Activated CD4-positive, alpha-beta memory T cell treated with anti-CD3 and anti-CD28 coated beads, Interleukin-2, amount 10 ng/mL, durations not matched to agents 7 days and 5 days (primary cell): ENCODE measurements around the gene APC2. TPM values are rescaled to one million over a fixed set of nuclear protein-coding genes. Genes with fewer than 3 reads are reported as not detected.

Experiments
- CTCF ChIA-PET: fragments of 350-600 bp; sonication (Branson Sonifier 250); formaldehyde crosslinking; loops from one replicate; lab custom pipeline; 2021; ENCODE audit warnings: antibody characterized with exemption, inconsistent platforms; lab: Charles Lee
- POLR2A ChIA-PET: fragments of 350-600 bp; sonication (Branson Sonifier 250); formaldehyde crosslinking; loops from one replicate; lab custom pipeline; 2021; ENCODE audit warnings: antibody characterized with exemption; lab: Charles Lee
- DNase-seq: peaks from one replicate; pipeline ENCODE4 v3.0.0-alpha.2; 2020
- H3K27ac Mint-ChIP-seq: one replicate; pipeline ENCODE4 v1.8.0; 2021; ENCODE audit warnings: mild to moderate bottlenecking, mixed read lengths
- H3K27me3 Mint-ChIP-seq: one replicate; pipeline ENCODE4 v1.8.0; 2021; ENCODE audit warnings: mixed read lengths
- H3K36me3 Mint-ChIP-seq: one replicate; pipeline ENCODE4 v1.8.0; 2021; ENCODE audit warnings: low read depth, mixed read lengths
- H3K4me1 Mint-ChIP-seq: one replicate; pipeline ENCODE4 v1.8.0; 2021; ENCODE audit warnings: mixed read lengths
- H3K4me3 Mint-ChIP-seq: one replicate; pipeline ENCODE4 v1.8.0; 2021; ENCODE audit warnings: mild to moderate bottlenecking, mixed read lengths
- H3K9me3 Mint-ChIP-seq: one replicate; pipeline ENCODE4 v1.8.0; 2021; ENCODE audit warnings: mixed read lengths
- total RNA-seq, 2 experiments: library from RNA; stranded (reverse); gene quantifications; one replicate each; pipeline ENCODE4 v1.2.3, GENCODE V29; 2021

APC2 gene
- under 1 TPM in 1 of 2 experiments, not detected in 1; 0.03 TPM for total RNA-seq

DNA sequence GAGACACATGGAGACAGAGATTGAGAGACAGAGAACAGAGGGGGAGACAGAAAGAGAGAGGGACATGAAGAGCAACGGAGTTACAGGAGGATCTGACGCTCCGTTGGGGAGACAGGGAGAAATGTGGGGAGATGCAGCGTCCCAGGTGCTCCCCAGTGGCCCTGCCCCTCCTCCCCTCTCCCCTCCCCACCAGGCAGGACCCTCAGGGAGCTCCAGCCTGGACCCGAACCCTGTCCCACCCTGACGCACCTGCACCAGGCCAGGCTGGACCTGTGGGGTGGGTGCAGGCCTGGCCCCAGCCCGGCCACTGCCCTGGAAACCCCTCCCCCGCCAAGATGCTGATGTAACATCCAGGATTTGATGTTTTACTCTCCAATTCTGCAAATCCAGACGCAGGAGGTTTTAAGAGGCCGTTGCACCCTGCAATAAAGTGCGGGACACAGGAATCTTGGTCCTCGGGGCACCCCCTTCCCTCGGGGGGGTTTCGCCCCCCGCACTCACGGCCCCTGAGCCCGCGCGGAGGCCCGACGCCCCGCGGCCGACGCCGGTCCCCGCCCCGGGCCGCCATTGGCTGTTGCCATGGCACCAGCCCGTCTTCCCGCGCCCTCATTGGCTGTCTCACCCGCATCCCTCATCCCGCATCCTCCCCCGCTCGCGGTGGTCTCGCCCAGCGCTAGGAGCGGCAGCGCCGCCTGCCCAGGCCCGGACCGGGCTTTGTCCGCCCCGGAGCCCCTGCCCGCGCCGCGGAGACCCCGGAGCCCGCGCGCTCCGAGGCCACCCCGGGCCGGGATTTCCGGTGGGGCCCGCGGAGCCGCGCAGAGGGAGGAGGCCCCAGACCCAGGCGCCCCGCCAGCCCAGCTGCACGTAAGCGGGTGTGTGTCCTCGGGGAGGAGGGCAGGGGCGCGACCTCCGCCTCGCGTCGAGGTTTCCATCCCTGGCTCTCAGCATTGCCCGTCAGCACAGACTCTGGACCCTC, at the start of gene APC2:
APC2 (plus strand) TSS at position 655 of the 976 bp plus-strand sequence. CDS start 2,881 bp downstream, outside the sequence.
- no peaks in the 10 kb centered on the region for H3K36me3 Mint-ChIP-seq
- no peaks in the 10 kb centered on the region for H3K9me3 Mint-ChIP-seq
- CTCF ChIA-PET = no interaction called here
- peak; percentile 33 for DNase-seq
- POLR2A ChIA-PET = interaction anchor here (1.4 kb wide), 1 partner anchor 19 kb away, joined by 3 read pairs; no protein-coding TSS in a partner anchor
- H3K4me3 Mint-ChIP-seq = no peak within 1 kb of the TSS
- H3K27me3 Mint-ChIP-seq = peaks cover 55% of the 10 kb centered on the region
- H3K4me1 Mint-ChIP-seq = peaks cover 23% of the 10 kb centered on the region
- no peak within 1 kb of the TSS for H3K27ac Mint-ChIP-seq

DNA sequence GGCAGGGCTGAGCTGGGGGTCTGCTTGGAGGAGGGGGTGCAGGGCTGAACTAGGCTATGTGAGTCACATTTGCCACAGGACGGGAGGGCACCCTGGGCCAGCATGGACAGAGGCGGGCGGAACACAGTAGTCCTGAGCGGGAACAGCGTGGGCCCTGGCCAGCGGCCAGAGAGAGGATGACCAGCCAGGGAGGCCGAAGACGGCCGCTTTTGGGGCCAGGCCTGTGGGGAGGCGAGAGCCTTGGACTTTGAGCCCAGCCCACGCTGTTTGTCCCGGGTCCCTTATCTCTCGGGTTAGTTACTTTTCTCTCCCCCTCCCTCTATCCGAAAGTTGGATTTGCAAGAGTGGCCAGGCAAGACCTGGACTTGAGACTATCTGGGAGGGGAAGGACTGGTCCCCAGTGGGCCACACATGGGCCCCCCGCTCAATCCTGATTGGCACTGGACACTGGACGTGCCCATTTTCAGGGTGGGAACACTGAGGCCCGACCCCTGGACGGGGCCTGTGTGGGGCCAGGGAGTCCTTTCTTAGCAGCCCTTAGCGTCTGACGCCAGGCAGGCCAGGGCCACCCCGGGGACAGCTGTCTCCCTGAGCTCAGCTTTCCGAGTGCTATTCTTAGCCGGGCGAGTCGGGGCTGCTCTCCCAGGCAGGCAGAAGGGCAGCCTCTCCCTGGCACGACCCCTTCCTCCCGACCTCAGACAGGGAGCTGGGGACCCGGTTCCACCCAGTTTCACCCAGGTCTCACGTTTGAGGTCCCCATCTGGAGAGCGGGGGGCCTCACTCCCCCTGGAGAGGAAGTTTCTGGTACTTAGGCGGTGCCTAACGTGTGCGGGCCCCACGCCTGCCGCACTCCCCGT, 49.4 kb upstream of the APC2 start:
- no peak for DNase-seq
- Mint-ChIP-seq H3K9me3 (no peaks in the 10 kb centered on the region), H3K4me1 (peaks cover 17% of the 10 kb centered on the region), H3K36me3 (no peaks in the 10 kb centered on the region), H3K27me3 (peaks cover 8% of the 10 kb centered on the region), H3K27ac (no peak overlapping the region), H3K4me3 (peak overlapping the region; percentile 66)
- POLR2A ChIA-PET = no interaction called here
- CTCF ChIA-PET = no interaction called here

- peaks cover 8% of the 10 kb centered on the region for H3K27me3 Mint-ChIP-seq
- CTCF ChIA-PET = no interaction called here
- H3K36me3 Mint-ChIP-seq = no peaks in the 10 kb centered on the region
- peak; percentile 63 for DNase-seq
- POLR2A ChIA-PET = no interaction called here
- H3K9me3 Mint-ChIP-seq = no peaks in the 10 kb centered on the region
- H3K4me1 Mint-ChIP-seq = peaks cover 14% of the 10 kb centered on the region
- no peak within 1 kb of the TSS for H3K27ac Mint-ChIP-seq
- H3K4me3 Mint-ChIP-seq = peak within 1 kb of the TSS; percentile 66
Observed at GRCh38 chr19:1401138-1401888, 48.6 kb upstream of the APC2 start, which contains the start of gene GAMT. TSS of gene GAMT (minus strand) at chr19:1401542. CDS start at chr19:1401476, 66 bp downstream.

- POLR2A ChIA-PET = no interaction called here
- Mint-ChIP-seq H3K4me1 (peaks cover 17% of the 10 kb centered on the region), H3K27me3 (peaks cover 8% of the 10 kb centered on the region), H3K9me3 (no peaks in the 10 kb centered on the region), H3K4me3 (peak overlapping the region; percentile 55), H3K36me3 (no peaks in the 10 kb centered on the region), H3K27ac (no peak overlapping the region)
- CTCF ChIA-PET = no interaction called here
- DNase-seq = no peak
Observed at GRCh38 chr19:1401889-1402217, 48.1 kb upstream of the APC2 start.

DNA sequence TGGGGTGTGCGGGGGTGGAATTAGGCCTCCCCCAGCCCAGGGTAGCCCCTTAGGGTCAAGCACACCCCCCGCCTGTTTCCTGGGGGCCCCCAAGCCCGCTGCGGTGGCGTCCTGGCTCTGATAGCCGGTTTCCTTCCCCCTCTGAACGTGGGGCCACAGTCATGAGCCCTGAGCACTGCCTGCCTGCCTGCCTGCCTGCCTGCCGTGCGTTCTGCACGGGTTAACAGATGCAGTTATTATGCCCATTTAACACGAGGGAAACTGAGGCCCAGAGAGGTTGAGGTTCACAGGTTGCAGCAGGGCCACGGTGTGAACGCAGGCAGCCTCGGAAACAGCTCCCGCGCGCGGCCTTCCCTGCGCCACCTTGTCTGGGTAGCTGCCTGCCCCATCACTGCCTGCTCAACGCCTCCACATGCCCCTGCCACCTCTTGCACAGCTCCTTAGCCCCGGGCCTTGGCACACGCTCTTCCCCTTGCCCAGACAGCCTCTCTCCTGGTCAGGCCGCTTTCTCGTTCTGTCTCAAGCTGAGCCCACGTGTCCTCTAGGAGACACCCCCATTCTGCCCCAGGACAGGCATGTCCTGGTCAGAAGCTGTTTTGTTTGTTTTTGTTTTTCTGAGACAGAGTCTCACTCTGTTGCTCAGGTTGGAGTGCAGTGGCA, 47.4 kb upstream of the APC2 start:
- POLR2A ChIA-PET = interaction anchor here (1.0 to 3.2 kb wide), 2 partner anchors 129 to 133 kb away, joined by 3 to 10 read pairs; partner anchors contain the start of gene CIRBP
- H3K27ac Mint-ChIP-seq = no peak overlapping the region

DNA sequence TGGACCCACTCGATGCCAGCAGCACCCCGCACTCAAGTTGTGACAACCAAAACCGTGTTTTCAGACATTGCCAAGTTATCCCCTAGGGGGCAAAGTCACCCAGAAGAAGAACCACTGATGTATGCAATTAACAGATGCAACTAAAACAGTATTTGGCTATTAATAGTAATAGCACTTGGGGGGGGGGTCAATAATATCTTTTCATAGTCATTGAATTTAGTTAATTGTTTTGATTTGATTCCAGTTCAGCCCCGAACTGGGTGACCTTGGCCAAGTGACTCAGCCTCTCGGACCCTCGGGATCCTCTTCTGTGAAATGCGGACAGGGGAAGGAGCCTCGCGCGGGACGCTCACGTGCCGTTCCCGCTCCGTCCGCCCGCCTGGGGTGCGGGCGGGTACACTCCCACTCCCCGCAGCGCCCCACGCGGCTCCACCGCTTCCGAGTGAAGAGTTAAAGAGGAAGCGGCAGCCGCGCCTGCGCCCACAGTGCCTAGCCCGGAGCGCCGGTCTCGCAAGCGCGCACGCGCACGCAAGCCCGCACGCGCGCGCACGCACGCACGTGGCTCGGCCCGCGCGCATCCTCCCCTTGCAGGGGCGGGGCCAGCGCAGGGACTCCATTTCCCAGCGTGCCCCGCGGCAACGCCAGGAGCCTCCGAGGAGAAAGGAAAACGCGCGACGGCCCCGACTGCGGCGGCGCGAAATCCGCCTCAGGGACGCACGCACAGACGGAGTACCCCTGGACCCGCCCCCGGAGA, 43.0 kb upstream of the APC2 start:
- Mint-ChIP-seq H3K27ac (peak overlapping the region; percentile 78), H3K4me3 (peak overlapping the region; percentile 75), H3K36me3 (peaks cover 26% of the 10 kb centered on the region), H3K9me3 (no peaks in the 10 kb centered on the region), H3K4me1 (peaks cover 48% of the 10 kb centered on the region), H3K27me3 (peaks cover 8% of the 10 kb centered on the region)
- DNase-seq = peak; percentile 100
- ChIA-PET POLR2A (no interaction called here), CTCF (no interaction called here)

More for the DNA sequence above, 47.4 kb upstream of the APC2 start:
- CTCF ChIA-PET = interaction anchor here (1.0 kb wide), 1 partner anchor 146 kb away, joined by 3 read pairs; no protein-coding TSS in a partner anchor
- Mint-ChIP-seq H3K4me3 (peak overlapping the region; percentile 46), H3K9me3 (no peaks in the 10 kb centered on the region), H3K36me3 (no peaks in the 10 kb centered on the region), H3K27me3 (peaks cover 8% of the 10 kb centered on the region), H3K4me1 (peaks cover 19% of the 10 kb centered on the region)
- no peak for DNase-seq

- H3K4me1 Mint-ChIP-seq = peaks cover 52% of the 10 kb centered on the region
Observed at GRCh38 chr19:1407528-1408299, 42.2 kb upstream of the APC2 start, which contains the start of gene DAZAP1. TSS of gene DAZAP1 (plus strand) at chr19:1407586. CDS start at chr19:1407774, 188 bp downstream.

DNA sequence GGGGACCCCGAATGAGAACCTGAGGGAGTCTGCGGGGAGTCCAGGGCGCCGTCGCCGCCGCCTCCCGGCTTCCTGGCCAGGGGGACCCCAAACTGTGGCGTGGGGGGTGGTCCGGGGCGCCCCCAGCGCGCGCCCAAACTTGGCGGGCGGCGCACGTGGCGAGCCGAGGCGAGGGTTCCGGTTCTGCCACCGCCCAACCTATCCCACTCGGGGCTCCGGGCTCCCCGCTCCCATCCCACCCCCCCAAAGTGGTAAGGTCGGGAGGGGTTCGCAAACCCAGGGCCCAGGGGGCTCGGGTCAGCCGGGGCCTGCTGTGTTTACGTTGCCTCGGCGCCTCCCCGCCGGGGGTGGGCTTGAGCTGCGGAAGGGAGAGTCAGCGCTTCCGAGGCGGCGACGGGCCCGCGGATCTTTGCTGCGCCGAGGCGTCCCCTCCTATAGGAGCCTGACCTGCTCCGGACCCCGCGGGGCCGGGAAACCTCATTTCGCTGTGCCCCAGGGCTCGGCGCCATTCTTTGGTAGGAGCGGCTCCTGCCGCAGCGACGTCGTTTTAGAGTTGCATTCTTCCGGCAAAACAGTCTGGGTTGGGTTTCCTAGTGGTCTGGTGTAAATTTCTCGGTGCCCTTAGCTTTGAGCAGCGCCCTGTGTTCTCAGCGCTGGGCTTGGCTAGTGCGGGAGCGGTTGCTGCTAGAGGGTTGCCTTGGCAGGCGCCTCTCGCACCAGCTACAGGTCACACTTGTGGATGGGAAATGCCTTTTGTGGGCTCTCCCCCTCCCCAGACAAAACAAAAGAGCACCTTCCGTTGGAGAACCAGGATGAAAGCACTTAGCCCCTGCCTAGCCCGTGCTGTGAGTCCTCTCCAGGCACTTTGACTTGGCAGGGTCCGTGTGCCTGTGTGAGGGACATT, 41.4 kb upstream of the APC2 start:
- Mint-ChIP-seq H3K36me3 (peaks cover 29% of the 10 kb centered on the region), H3K4me1 (peaks cover 57% of the 10 kb centered on the region), H3K27ac (peak overlapping the region; percentile 96), H3K9me3 (no peaks in the 10 kb centered on the region), H3K4me3 (peak overlapping the region; percentile 92), H3K27me3 (no peaks in the 10 kb centered on the region)
- CTCF ChIA-PET = interaction anchor here (0.8 to 1.3 kb wide), 2 partner anchors 137 to 164 kb away, joined by 3 to 4 read pairs; no protein-coding TSS in a partner anchor
- DNase-seq = peak; percentile 67
- POLR2A ChIA-PET = interaction anchor here (0.7 to 1.7 kb wide), 10 partner anchors 12 to 748 kb away, joined by 3 to 10 read pairs (median 3); partner anchors contain the start of genes CIRBP, RPS15 and UQCR11

More at GRCh38 chr19:1407528-1408299, 42.2 kb upstream of the APC2 start, which contains the start of gene DAZAP1:
- H3K27me3 Mint-ChIP-seq = peaks cover 5% of the 10 kb centered on the region
- H3K27ac Mint-ChIP-seq = peak within 1 kb of the TSS; percentile 96
- no peaks in the 10 kb centered on the region for H3K9me3 Mint-ChIP-seq
- ChIA-PET CTCF (interaction anchor here (1.3 kb wide), 1 partner anchor 163 kb away, joined by 4 read pairs; no protein-coding TSS in a partner anchor), POLR2A (interaction anchor here (1.0 to 1.7 kb wide), 2 partner anchors 31 to 139 kb away, joined by 3 to 5 read pairs; partner anchors contain the start of genes CIRBP and RPS15)
- H3K36me3 Mint-ChIP-seq = peaks cover 28% of the 10 kb centered on the region
- no peak for DNase-seq
- H3K4me3 Mint-ChIP-seq = peak within 1 kb of the TSS; percentile 92

DNA sequence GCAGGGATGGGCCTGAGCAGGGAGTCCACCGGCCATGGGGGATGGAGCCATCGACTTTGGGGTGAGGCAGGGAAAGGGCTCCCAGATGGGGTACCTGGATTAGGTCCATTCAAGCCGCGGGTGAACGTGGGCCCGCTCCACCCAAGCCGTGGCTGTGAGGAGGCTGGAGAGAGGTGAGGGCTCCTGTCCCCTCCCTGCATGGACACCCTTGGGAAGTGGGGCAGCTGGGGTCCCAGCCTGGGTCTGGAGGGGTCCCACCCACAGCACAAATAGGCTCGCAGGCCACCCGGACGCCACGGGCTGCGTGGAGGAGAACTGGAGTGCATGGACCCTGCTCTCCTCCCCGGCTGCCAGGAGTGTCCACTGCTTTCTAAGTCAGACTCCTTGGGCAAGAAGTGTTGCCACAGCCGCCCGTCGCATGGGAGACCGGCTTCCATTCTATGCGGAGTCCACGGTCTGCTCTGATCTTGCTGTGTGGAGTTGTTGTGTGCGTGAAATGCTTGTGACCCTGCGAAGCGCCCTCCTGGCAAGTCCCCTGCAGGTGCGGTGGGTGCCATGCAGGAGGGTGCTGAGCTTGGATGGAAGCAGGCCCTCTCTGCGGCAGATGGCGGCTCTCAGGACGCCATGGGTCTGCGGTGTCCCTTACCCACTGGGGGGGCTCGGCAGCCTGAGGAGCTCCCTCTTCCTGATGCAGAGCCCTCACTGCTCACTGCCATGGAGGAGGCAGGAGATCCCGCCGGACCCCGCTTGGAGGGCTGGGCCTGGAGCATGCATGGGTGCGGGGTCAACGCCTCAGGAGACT, 40.5 kb upstream of the APC2 start:
- Mint-ChIP-seq H3K36me3 (peaks cover 30% of the 10 kb centered on the region), H3K9me3 (no peaks in the 10 kb centered on the region), H3K27ac (peak overlapping the region; percentile 96), H3K27me3 (no peaks in the 10 kb centered on the region), H3K4me3 (peak overlapping the region; percentile 92), H3K4me1 (peaks cover 58% of the 10 kb centered on the region)
- ChIA-PET POLR2A (interaction anchor here (0.6 to 1.7 kb wide), 14 partner anchors 10 to 748 kb away, joined by 3 to 10 read pairs (median 3); partner anchors contain the start of genes CIRBP and RPS15), CTCF (interaction anchor here (0.8 to 1.3 kb wide), 2 partner anchors 138 to 165 kb away, joined by 3 to 4 read pairs; no protein-coding TSS in a partner anchor)
- DNase-seq = no peak
